H1 (cell line): Measurements from ENCODE around the gene F7. TPM values are rescaled to one million over a fixed set of nuclear protein-coding genes. Genes with fewer than 3 reads are reported as not detected.

ENCODE experiments used
- CTCF ChIA-PET: fragments of 300-600 bp; sonication (Branson Sonifier 250); formaldehyde crosslinking; loops from one replicate; lab custom pipeline; 2021; ENCODE audit not compliant: partially characterized antibody; lab: Charles Lee
- POLR2A ChIA-PET: fragments of 300-600 bp; sonication (Branson Sonifier 250); formaldehyde crosslinking; loops from one replicate; lab custom pipeline; 2021; ENCODE audit warnings: inconsistent platforms; ENCODE audit not compliant: partially characterized antibody; lab: Charles Lee
- DNase-seq, 2 experiments: peaks; one replicate each; pipeline versions ENCODE4 v3.0.0 to v3.0.0-alpha.2; 2010 to 2022; ENCODE audit warnings: low spot score in 2 of 2, low read depth in 1 of 2, mixed read lengths in 1 of 2
- FAIRE-seq: peaks from 2 replicates; lab custom pipeline; 2011; peaks lifted over from hg19 to GRCh38; lab: Jason Lieb, UNC
- H2AFZ ChIP-seq: 2 replicates; pipeline ENCODE4 v1.8.1; 2012; ENCODE audit warnings: low read length, inconsistent platforms
- H2AK5ac ChIP-seq: 2 replicates; pipeline ENCODE4 v1.6.1; 2013; ENCODE audit warnings: low read depth, low read length
- H2BK120ac ChIP-seq: replicated peaks from 2 replicates; pipeline ENCODE3; 2013; ENCODE audit warnings: low read depth, low read length, inconsistent platforms
- H2BK12ac ChIP-seq: 2 replicates; pipeline ENCODE4 v1.6.1; 2013; ENCODE audit warnings: low read depth, low read length
- H2BK15ac ChIP-seq: 2 replicates; pipeline ENCODE4 v1.6.1; 2013; ENCODE audit warnings: low read length
- H2BK20ac ChIP-seq: 2 replicates; pipeline ENCODE4 v1.6.1; 2013; ENCODE audit warnings: low read length
- H2BK5ac ChIP-seq: 2 replicates; pipeline ENCODE4 v1.6.1; 2013; ENCODE audit warnings: low read depth, low read length
- H3K14ac ChIP-seq: 2 replicates; pipeline ENCODE4 v1.6.1; 2013; ENCODE audit warnings: inconsistent platforms; ENCODE audit not compliant: insufficient read length
- H3K18ac ChIP-seq: 2 replicates; pipeline ENCODE4 v1.6.1; 2013; ENCODE audit warnings: low read length; ENCODE audit errors: extremely low read depth
- H3K23ac ChIP-seq: 2 replicates; pipeline ENCODE4 v1.6.1; 2013; ENCODE audit warnings: inconsistent platforms; ENCODE audit not compliant: insufficient read length
- H3K23me2 ChIP-seq: 2 replicates; pipeline ENCODE4 v1.6.1; 2013; ENCODE audit warnings: low read depth, low read length
- H3K27ac ChIP-seq: 2 replicates; pipeline ENCODE4 v1.6.1; 2011; ENCODE audit warnings: low read depth, low read length, inconsistent platforms
- H3K27me3 ChIP-seq, 4 experiments: replicated peaks in 1 of 4; 1 replicate in 1 of 4; 2 replicates in 3 of 4; pipeline versions ENCODE4 v1.6.1 to v1.8.1; 2011 to 2013; ENCODE audit warnings: low read length in 3 of 4, mild to moderate bottlenecking in 3 of 4, inconsistent platforms in 2 of 4, mixed read lengths in 2 of 4, moderate library complexity in 1 of 4; ENCODE audit not compliant: control insufficient read depth in 3 of 4, insufficient read depth in 3 of 4; ENCODE audit errors: extremely low read depth in 1 of 4
- H3K36me3 ChIP-seq, 4 experiments: 2 replicates each; pipeline versions ENCODE4 v1.6.1 to v1.8.1; 2011 to 2013; ENCODE audit warnings: mild to moderate bottlenecking in 4 of 4, low read length in 3 of 4, moderate library complexity in 2 of 4, control low read depth in 1 of 4, inconsistent platforms in 1 of 4; ENCODE audit not compliant: insufficient read depth in 4 of 4, control insufficient read depth in 2 of 4
- H3K4ac ChIP-seq: replicated peaks from 2 replicates; pipeline ENCODE3; 2013; ENCODE audit warnings: low read length, low read depth, mixed read lengths, inconsistent platforms; ENCODE audit not compliant: insufficient read length
- H3K4me1 ChIP-seq, 4 experiments: replicated peaks in 1 of 4; 1 replicate in 1 of 4; 2 replicates in 3 of 4; pipeline versions ENCODE4 v1.6.1 to v1.8.1; 2011 to 2013; ENCODE audit warnings: low read length in 3 of 4, inconsistent platforms in 2 of 4, mixed read lengths in 1 of 4; ENCODE audit not compliant: insufficient read depth in 4 of 4, control insufficient read depth in 3 of 4
- H3K4me2 ChIP-seq, 2 experiments: 2 replicates each; pipeline versions ENCODE4 v1.6.1 to v1.8.1; 2011 to 2013; ENCODE audit warnings: low read depth in 2 of 2, low read length in 2 of 2, control low read depth in 1 of 2, inconsistent platforms in 1 of 2, mild to moderate bottlenecking in 1 of 2; ENCODE audit not compliant: insufficient read depth in 1 of 2
- H3K4me3 ChIP-seq, 4 experiments: fragments of 200-600, 300-600 bp in 1 of 4; sonication (generic), shearing (Covaris generic), sonication (Bioruptor Twin) in 1 of 4; 2 replicates each; pipeline versions ENCODE4 v1.5.1 to v1.8.1; 2011 to 2016; ENCODE audit warnings: low read length in 4 of 4, low read depth in 3 of 4, control low read depth in 2 of 4, inconsistent platforms in 2 of 4, mild to moderate bottlenecking in 2 of 4, mixed read lengths in 1 of 4, moderate library complexity in 1 of 4; ENCODE audit not compliant: insufficient read depth in 2 of 4; ENCODE audit errors: extremely low read depth in 1 of 4
- H3K56ac ChIP-seq: replicated peaks from 2 replicates; pipeline ENCODE3; 2013; ENCODE audit warnings: low read depth, mild to moderate bottlenecking, mixed read lengths, low read length, inconsistent platforms; ENCODE audit not compliant: insufficient read length
- H3K79me1 ChIP-seq: 2 replicates; pipeline ENCODE4 v1.6.1; 2013; ENCODE audit warnings: low read depth, low read length, control low read depth
- H3K79me2 ChIP-seq, 2 experiments: 2 replicates each; pipeline versions ENCODE4 v1.6.1 to v1.8.1; 2012 to 2013; ENCODE audit warnings: low read length in 2 of 2, mild to moderate bottlenecking in 2 of 2, inconsistent platforms in 1 of 2; ENCODE audit not compliant: insufficient read depth in 2 of 2, control insufficient read depth in 1 of 2
- H3K9ac ChIP-seq, 4 experiments: replicated peaks in 1 of 4; 1 replicate in 1 of 4; 2 replicates in 3 of 4; pipeline versions ENCODE4 v1.6.1 to v1.8.1; 2011 to 2013; ENCODE audit warnings: low read depth in 3 of 4, low read length in 3 of 4, control low read depth in 2 of 4, mild to moderate bottlenecking in 2 of 4, moderate library complexity in 2 of 4, inconsistent platforms in 1 of 4; ENCODE audit errors: extremely low read depth in 1 of 4
- H3K9me3 ChIP-seq, 2 experiments: 2 replicates each; pipeline versions ENCODE4 v1.6.1 to v1.8.1; 2012 to 2013; ENCODE audit warnings: mild to moderate bottlenecking in 2 of 2, moderate library complexity in 2 of 2, control low read depth in 1 of 2, inconsistent platforms in 1 of 2, low read depth in 1 of 2, low read length in 1 of 2, mixed read lengths in 1 of 2; ENCODE audit not compliant: insufficient read depth in 2 of 2
- H4K20me1 ChIP-seq, 2 experiments: replicated peaks in 1 of 2; 2 replicates each; pipeline versions ENCODE3 to v1.8.1; 2011 to 2013; ENCODE audit warnings: inconsistent platforms in 2 of 2, low read length in 2 of 2, mild to moderate bottlenecking in 1 of 2; ENCODE audit not compliant: insufficient read depth in 2 of 2, control insufficient read depth in 1 of 2
- H4K5ac ChIP-seq: 2 replicates; pipeline ENCODE4 v1.6.1; 2013; ENCODE audit warnings: low read length, low read depth, mixed read lengths, inconsistent platforms; ENCODE audit not compliant: insufficient read length
- H4K8ac ChIP-seq: 2 replicates; pipeline ENCODE4 v1.8.0; 2013; ENCODE audit warnings: mild to moderate bottlenecking, moderate library complexity, low read length, inconsistent platforms; ENCODE audit not compliant: insufficient read depth; ENCODE audit errors: extremely low read depth
- H4K91ac ChIP-seq: replicated peaks from 2 replicates; pipeline ENCODE3; 2013; ENCODE audit warnings: low read length, mixed read lengths, inconsistent platforms; ENCODE audit not compliant: insufficient read length
- CTCF ChIP-seq, 3 experiments: IDR thresholded peaks; 1 replicate in 2 of 3; 2 replicates in 1 of 3; pipeline versions ENCODE4 v1.5.1 to v1.6.1; 2011; ENCODE audit warnings: low read length in 3 of 3, mild to moderate bottlenecking in 3 of 3, inconsistent platforms in 2 of 3, low read depth in 1 of 3, moderate library complexity in 1 of 3; ENCODE audit not compliant: insufficient read depth in 1 of 3; ENCODE audit errors: control extremely low read depth in 1 of 3
- SP1 ChIP-seq: IDR thresholded peaks from 2 replicates; pipeline ENCODE4 v1.6.1; 2011; ENCODE audit warnings: low read depth, low read length
- YY1 ChIP-seq: IDR thresholded peaks from 2 replicates; pipeline ENCODE4 v1.6.1; 2011; ENCODE audit warnings: low read depth, mild to moderate bottlenecking, low read length
- WGBS, 2 experiments: shearing (Covaris generic) in 1 of 2; methylation state at CpG; one replicate each; pipeline versions ENCODE4 v1.1.6 to v1.1.7; 2013 to 2015; ENCODE audit warnings: low lambda C conversion rate in 2 of 2, mixed read lengths in 2 of 2, inconsistent platforms in 1 of 2, low coverage in 1 of 2, missing lambda C conversion rate in 1 of 2; ENCODE audit not compliant: insufficient replicate concordance in 2 of 2, insufficient coverage in 1 of 2, insufficient read length in 1 of 2; ENCODE audit errors: extremely low coverage in 1 of 2, missing lambda C conversion rate in 1 of 2; 5-methylcytosine and 5-hydroxymethylcytosine counted together
- polyA plus RNA-seq, 7 experiments: library from polyadenylated mRNA; depleted of rRNA in 3 of 7; stranded (reverse) in 5 of 7; unstranded in 2 of 7; fragments of >200 nt in 5 of 7; fragments of 200-250 nt in 2 of 7; gene quantifications; 1 replicate in 5 of 7; 2 replicates in 1 of 7; 4 replicates in 1 of 7; pipeline versions ENCODE4 v1.2.1 to v1.2.3, GENCODE V29; 2011 to 2013; ENCODE audit warnings: missing spikeins in 2 of 7, mixed read lengths in 2 of 7
- total RNA-seq: library from RNA; stranded (reverse); fragmentation: NEBNext Ultra II Directional; extraction: Animal tissue kit (Norgen Biotek cat#: 25700); gene quantifications from 2 replicates; pipeline ENCODE4 v1.2.1, GENCODE V29; 2021

The F7 gene
- total and polyA plus RNA-seq, 2 of the 8 experiments (the other 6 are each of a cell fraction or from before 2014, with no cell fraction given) = 0.43 to 0.98 TPM

DNA sequence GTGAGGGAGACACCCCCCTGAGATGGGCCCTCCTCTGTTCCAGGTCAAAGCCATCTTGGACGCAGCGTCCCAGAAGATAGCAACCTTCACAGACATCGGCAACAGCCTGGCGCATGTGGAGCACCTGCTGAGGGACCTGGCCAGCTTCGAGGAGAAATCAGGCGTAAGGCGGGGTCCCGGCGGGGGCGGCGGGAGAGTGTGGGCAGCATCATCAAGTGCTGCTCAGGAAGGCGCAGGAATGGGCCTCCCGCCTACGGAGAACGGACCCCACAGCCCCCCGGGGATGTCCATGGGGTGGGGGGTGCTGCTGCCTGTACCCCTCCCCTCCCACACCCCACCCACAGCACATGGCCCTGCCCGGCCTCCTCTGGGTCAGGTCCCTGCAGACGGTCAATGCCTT lies 31.2 kb upstream of the F7 start:
- FAIRE-seq = no peak

More for the DNA sequence above, 31.2 kb upstream of the F7 start:
- Histone ChIP-seq H3K14ac (no peak overlapping the region), H3K4ac (no peak overlapping the region), H3K79me2 (no peaks in the 10 kb centered on the region), H2BK5ac (no peak overlapping the region), H3K56ac (no peak overlapping the region), H3K79me1 (no peaks in the 10 kb centered on the region), H3K36me3 (peaks cover 0 to 3% (median 0%) of the 10 kb centered on the region in 4 experiments; a peak in 4 of 8 replicates), H3K23ac (no peak overlapping the region), H2BK120ac (no peak overlapping the region), H4K20me1 (no peaks in the 10 kb centered on the region), H3K27me3 (no peaks in the 10 kb centered on the region), H2BK12ac (no peak overlapping the region), H3K9ac (no peak overlapping the region), H3K27ac (no peak overlapping the region), H2AFZ (no peak overlapping the region), H3K9me3 (no peaks in the 10 kb centered on the region), H4K5ac (no peak overlapping the region), H3K23me2 (no peaks in the 10 kb centered on the region), H2BK20ac (no peak overlapping the region), H4K8ac (no peak overlapping the region), H3K4me2 (no peak overlapping the region), H2BK15ac (no peak overlapping the region), H2AK5ac (no peak overlapping the region), H3K18ac (no peak overlapping the region), H4K91ac (no peak overlapping the region), H3K4me1 (peaks cover 0 to 6% (median 0%) of the 10 kb centered on the region in 4 experiments; a peak in 2 of 7 replicates), H3K4me3 (no peak overlapping the region)
- ChIA-PET POLR2A (no interaction called here), CTCF (interaction anchor here (0.8 to 1.6 kb wide), 2 partner anchors 12 to 20 kb away, joined by 3 to 4 read pairs; no protein-coding TSS in a partner anchor)
- no peak for DNase-seq
- 79% methylated on average over 7 of the region's 18 CpGs; no CpG with 5 or more reads in 1 of the 2 experiments for WGBS, 2 experiments
- TF ChIP-seq CTCF (IDR thresholded peaks at IDR 0.05; ENCODE audit: control extremely low read depth in 1 of 3, insufficient read depth in 1 of 3, low read depth in 1 of 3, low read length in 3 of 3) (no peak), YY1 (no peak), SP1 (no peak)
